ENCODE results near the gene MIA.

The MIA gene

GRCh38 chr19:40750874-40751537 lies 24.3 kb upstream of the MIA start, which contains the start of gene SNRPA (continued):
- TF ChIP-seq ZNF518A (tag by site-specific recombination; conservative IDR thresholded peaks at IDR 0.05; ENCODE audit: low read depth): no peak
- no peak for TF ChIP-seq PRDM1 (tag by site-specific recombination; IDR thresholded peaks at IDR 0.05)
- TF ChIP-seq GLIS1 (tag by site-specific recombination; IDR thresholded peaks at IDR 0.05): no peak
- no peak for TF ChIP-seq ZNF585B (tag by site-specific recombination; IDR thresholded peaks at IDR 0.05)
- no peak for TF ChIP-seq ZNF747 (tag by site-specific recombination; IDR thresholded peaks at IDR 0.05)
- TF ChIP-seq ZFP3 (tag by site-specific recombination; IDR thresholded peaks at IDR 0.05; ENCODE audit: low read depth): no peak
- no peak for TF ChIP-seq ZNF530 (tag by site-specific recombination; IDR thresholded peaks at IDR 0.05; ENCODE audit: low read depth)
- TF ChIP-seq SCRT2 (tag by site-specific recombination; IDR thresholded peaks at IDR 0.05): no peak
- no peak; the same call in 1 of the 2 replicates for TF ChIP-seq ZBTB21 (tag by site-specific recombination; IDR thresholded peaks at IDR 0.05)
- no peak for TF ChIP-seq ZNF112 (tag by site-specific recombination; IDR thresholded peaks at IDR 0.05)
- no peak for TF ChIP-seq ZNF223 (tag by site-specific recombination; IDR thresholded peaks at IDR 0.05)
- peak; percentile 67 for TF ChIP-seq ZFHX2 (tag by site-specific recombination; conservative IDR thresholded peaks at IDR 0.05)
- no peak for TF ChIP-seq ZNF658 (tag by site-specific recombination; IDR thresholded peaks at IDR 0.05)
- TF ChIP-seq ZNF24 (tag by site-specific recombination; IDR thresholded peaks at IDR 0.05): no peak; the same call in 1 of the 2 replicates
- no peak for TF ChIP-seq ZBTB44 (tag by site-specific recombination; IDR thresholded peaks at IDR 0.05)
- no peak for TF ChIP-seq ZNF140 (tag by site-specific recombination; IDR thresholded peaks at IDR 0.05)
- no peak for TF ChIP-seq ZNF514 (tag by site-specific recombination; IDR thresholded peaks at IDR 0.05)
- TF ChIP-seq KLF8 (tag by site-specific recombination; IDR thresholded peaks at IDR 0.05): peak; percentile 67; the same call in 1 of the 2 replicates
- no peak for TF ChIP-seq CTCF (tag by site-specific recombination; IDR thresholded peaks at IDR 0.05)
- no peak for TF ChIP-seq SETDB1 (IDR thresholded peaks at IDR 0.05; ENCODE audit: insufficient read length, low read length)
- peak; percentile 52; the same call in 1 of the 2 replicates for TF ChIP-seq REST (tag by site-specific recombination; IDR thresholded peaks at IDR 0.05)
- TF ChIP-seq KLF16 (tag by site-specific recombination; IDR thresholded peaks at IDR 0.05): no peak; the same call in none of the 2 replicates
- no peak for TF ChIP-seq ZNF148 (tag by site-specific recombination; IDR thresholded peaks at IDR 0.05; ENCODE audit: borderline replicate concordance)
- no peak for TF ChIP-seq HOXC10 (CRISPR knock-in tag; IDR thresholded peaks at IDR 0.05)
- TF ChIP-seq ZNF645 (tag by site-specific recombination; IDR thresholded peaks at IDR 0.05): 0 out of 2 replicates have a peak, but pooled peaks have one; percentile 64
